Breast epithelium (tissue), 4 donors: Measurements from ENCODE around the gene KCNG2. TPM values are rescaled to one million over a fixed set of nuclear protein-coding genes. Genes with fewer than 3 reads are reported as not detected.

Experiments used
- DNase-seq, 2 donors: peaks; one replicate each; pipeline ENCODE4 v3.0.0-alpha.2; 2019; ENCODE audit warnings: low spot score in 2 of 2
- H3K27ac ChIP-seq, 2 donors: fragments of 200-600 bp; sonication (generic) in 1 of 2; one replicate each; pipeline ENCODE4 v1.5.1; 2016 to 2019; ENCODE audit warnings: mild to moderate bottlenecking in 1 of 2
- H3K27me3 ChIP-seq, 2 donors: fragments of 200-600 bp; sonication (generic) in 1 of 2; one replicate each; pipeline versions ENCODE4 v1.5.1 to v1.6.0; 2017 to 2019; ENCODE audit warnings: control low read depth in 1 of 2, mild to moderate bottlenecking in 1 of 2
- H3K36me3 ChIP-seq: fragments of 200-600 bp; one replicate; pipeline ENCODE4 v1.5.1; 2019
- H3K4me1 ChIP-seq, 2 donors: fragments of 200-600 bp; sonication (generic); one replicate each; pipeline ENCODE4 v1.5.1; 2016 to 2019; ENCODE audit warnings: control low read depth in 1 of 2
- H3K4me3 ChIP-seq, 3 donors: fragments of 200-600 bp; sonication (generic); 1 replicate in 2 of 3; 2 replicates in 1 of 3; pipeline ENCODE4 v1.5.1; 2016 to 2019; ENCODE audit warnings: mild to moderate bottlenecking in 3 of 3, moderate library complexity in 2 of 3
- H3K9me3 ChIP-seq, 2 donors: fragments of 200-600 bp; sonication (generic) in 1 of 2; one replicate each; pipeline ENCODE4 v1.5.1; 2016 to 2019; ENCODE audit warnings: control low read depth in 1 of 2
- CTCF ChIP-seq, 3 donors: fragments of 450-650 bp; IDR thresholded peaks; one replicate each; pipeline ENCODE4 v1.5.1; 2016 to 2017; ENCODE audit warnings: antibody characterized with exemption in 3 of 3, mild to moderate bottlenecking in 3 of 3, moderate library complexity in 3 of 3
- POLR2A ChIP-seq: fragments of 450-650 bp; IDR thresholded peaks from one replicate; pipeline ENCODE4 v1.6.1; 2016; ENCODE audit warnings: antibody characterized with exemption, mild to moderate bottlenecking, moderate library complexity
- POLR2AphosphoS5 ChIP-seq, 3 donors: sonication (generic); formaldehyde crosslinking; IDR thresholded peaks; one replicate each; pipeline ENCODE4 v1.6.1; 2017; ENCODE audit warnings: antibody characterized with exemption in 3 of 3
- intact Hi-C: fragments of 100-400 bp; cut with DNase I; formaldehyde crosslinking; loops from one replicate; pipeline ENCODE4 v1.15.1; 2023; ENCODE audit warnings: low total_unique reads
- total RNA-seq, 3 donors: library from RNA; depleted of rRNA; stranded (reverse); fragments of >200 nt; gene quantifications; one replicate each; pipeline ENCODE4 v1.1.0, GENCODE V29; 2016

Gene KCNG2
- total RNA-seq, 3 donors from 2014 or later = 0.32 to 1.6 (median 0.66) TPM

GRCh38 chr18:79897940-79898625 lies 100.3 kb downstream of the KCNG2 start:
- TF ChIP-seq POLR2A = no peak
- Histone ChIP-seq H3K27ac (no peak overlapping the region), H3K4me1 (no peaks in the 10 kb centered on the region), H3K9me3 (peaks cover 37 to 48% of the 10 kb centered on the region in 2 donors), H3K36me3 (no peaks in the 10 kb centered on the region), H3K27me3 (no peaks in the 10 kb centered on the region), H3K4me3 (no peak overlapping the region)
- intact Hi-C loops = no loop called here
- no peak for DNase-seq

DNA sequence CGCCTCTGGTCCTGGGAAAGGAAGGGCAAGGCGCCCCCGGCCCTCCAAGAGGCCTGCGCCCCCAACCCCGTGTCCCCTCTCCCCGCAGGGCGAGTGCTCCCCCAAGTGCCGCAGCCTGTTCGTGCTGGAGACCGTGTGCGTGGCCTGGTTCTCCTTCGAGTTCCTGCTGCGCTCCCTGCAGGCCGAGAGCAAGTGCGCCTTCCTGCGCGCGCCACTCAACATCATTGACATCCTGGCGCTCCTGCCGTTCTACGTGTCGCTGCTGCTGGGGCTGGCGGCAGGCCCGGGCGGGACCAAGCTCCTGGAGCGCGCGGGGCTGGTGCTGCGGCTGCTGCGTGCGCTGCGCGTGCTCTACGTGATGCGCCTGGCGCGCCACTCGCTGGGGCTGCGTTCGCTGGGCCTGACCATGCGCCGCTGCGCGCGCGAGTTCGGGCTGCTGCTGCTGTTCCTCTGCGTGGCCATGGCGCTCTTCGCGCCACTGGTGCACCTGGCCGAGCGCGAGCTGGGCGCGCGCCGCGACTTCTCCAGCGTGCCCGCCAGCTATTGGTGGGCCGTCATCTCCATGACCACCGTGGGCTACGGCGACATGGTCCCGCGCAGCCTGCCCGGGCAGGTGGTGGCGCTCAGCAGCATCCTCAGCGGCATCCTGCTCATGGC lies 101.3 kb downstream of the KCNG2 start:
- intact Hi-C loops = no loop called here
- no peak overlapping the region for H3K27ac ChIP-seq
- H3K4me3 ChIP-seq = no peak overlapping the region
- DNase-seq = no peak
- no peaks in the 10 kb centered on the region for H3K27me3 ChIP-seq
- peaks cover 30 to 57% of the 10 kb centered on the region in 2 donors for H3K9me3 ChIP-seq
- H3K4me1 ChIP-seq = no peaks in the 10 kb centered on the region
- TF ChIP-seq POLR2AphosphoS5 (IDR thresholded peaks at IDR 0.05) (no peak), POLR2A (no peak), CTCF (IDR thresholded peaks at IDR 0.05) (no peak)
- no peaks in the 10 kb centered on the region for H3K36me3 ChIP-seq

- H3K27me3 ChIP-seq = no peaks in the 10 kb centered on the region
- peaks cover 26 to 62% of the 10 kb centered on the region in 2 donors for H3K9me3 ChIP-seq
- no peak for DNase-seq
- H3K4me3 ChIP-seq = no peak overlapping the region
- intact Hi-C loops = no loop called here
- H3K4me1 ChIP-seq = no peaks in the 10 kb centered on the region
- H3K36me3 ChIP-seq = no peaks in the 10 kb centered on the region
- no peak overlapping the region for H3K27ac ChIP-seq
- no peak for TF ChIP-seq POLR2AphosphoS5 (IDR thresholded peaks at IDR 0.05)
- no peak for TF ChIP-seq POLR2A
- TF ChIP-seq CTCF (IDR thresholded peaks at IDR 0.05) = no peak
Measured at GRCh38 chr18:79899609-79900445, 102.1 kb downstream of the KCNG2 start.

- Histone ChIP-seq H3K27ac (no peak overlapping the region), H3K4me3 (no peak overlapping the region), H3K9me3 (peaks cover 22 to 67% of the 10 kb centered on the region in 2 donors), H3K36me3 (no peaks in the 10 kb centered on the region), H3K27me3 (no peaks in the 10 kb centered on the region), H3K4me1 (no peaks in the 10 kb centered on the region)
- intact Hi-C loops = no loop called here
- DNase-seq = no peak
- TF ChIP-seq CTCF (IDR thresholded peaks at IDR 0.05) (no peak), POLR2AphosphoS5 (IDR thresholded peaks at IDR 0.05) (no peak), POLR2A (no peak)
Measured at GRCh38 chr18:79900610-79901570, 103.2 kb downstream of the KCNG2 start.

GRCh38 chr18:79901665-79902064 lies 103.9 kb downstream of the KCNG2 start:
- TF ChIP-seq POLR2A = no peak
- no peak for TF ChIP-seq POLR2AphosphoS5 (IDR thresholded peaks at IDR 0.05)
- no peak for TF ChIP-seq CTCF (IDR thresholded peaks at IDR 0.05)
- no peaks in the 10 kb centered on the region for H3K27me3 ChIP-seq

More at GRCh38 chr18:79901665-79902064, 103.9 kb downstream of the KCNG2 start:
- Histone ChIP-seq H3K27ac (no peak overlapping the region), H3K36me3 (no peaks in the 10 kb centered on the region), H3K4me1 (no peaks in the 10 kb centered on the region), H3K4me3 (no peak overlapping the region), H3K9me3 (peaks cover 17 to 64% of the 10 kb centered on the region in 2 donors)
- no peak for DNase-seq
- intact Hi-C loops = no loop called here
